B cell (primary cell): ENCODE data around the gene SIGLEC10. TPM values are rescaled to one million over a fixed set of nuclear protein-coding genes. Genes with fewer than 3 reads are reported as not detected.
A peak's percentile ranks its signal among the peaks of the same experiment; 100 is the strongest.

Experiments
- ATAC-seq: fragments of 200-7000 bp; cut with Tn5 transposase; one replicate; pipeline ENCODE4 v1.10.0; 2021; ENCODE audit warnings: low read depth, mild to moderate bottlenecking, moderate number of reproducible peaks, moderate library complexity
- CTCF ChIA-PET: fragments of 350-600 bp; sonication (Branson Sonifier 250); formaldehyde crosslinking; loops from one replicate; lab custom pipeline; 2021; ENCODE audit warnings: antibody characterized with exemption, inconsistent platforms; lab: Charles Lee
- POLR2A ChIA-PET: fragments of 350-600 bp; sonication (Branson Sonifier 250); formaldehyde crosslinking; loops from one replicate; lab custom pipeline; 2021; ENCODE audit warnings: antibody characterized with exemption; lab: Charles Lee
- DNase-seq: peaks from one replicate; pipeline ENCODE4 v3.0.0; 2013
- H2AFZ ChIP-seq: 2 replicates; pipeline ENCODE4 v1.6.1; 2012; ENCODE audit warnings: mild to moderate bottlenecking, low read depth, low read length; ENCODE audit not compliant: insufficient read depth, poor library complexity, severe bottlenecking
- H3K27ac ChIP-seq, 2 donors: 1 replicate in 1 of 2; 2 replicates in 1 of 2; pipeline ENCODE4 v1.5.1; 2012 to 2013; ENCODE audit warnings: low read length in 2 of 2, mild to moderate bottlenecking in 2 of 2, moderate library complexity in 1 of 2
- H3K27me3 ChIP-seq, 4 experiments: fragments of 200-600 bp in 1 of 4; sonication (generic) in 1 of 4; replicated peaks in 1 of 4; 1 replicate in 2 of 4; 2 replicates in 2 of 4; pipeline versions ENCODE4 v1.6.1 to v1.7.0; 2013 to 2016; ENCODE audit warnings: low read length in 3 of 4, mild to moderate bottlenecking in 2 of 4, mixed read lengths in 1 of 4, moderate library complexity in 1 of 4; ENCODE audit not compliant: insufficient read depth in 4 of 4, control insufficient read depth in 3 of 4; ENCODE audit errors: control extremely low read depth in 1 of 4
- H3K36me3 ChIP-seq, 2 experiments: replicated peaks in 1 of 2; 1 replicate in 1 of 2; 2 replicates in 1 of 2; pipeline versions ENCODE4 v1.6.1 to v1.7.1; 2013; ENCODE audit warnings: low read length in 1 of 2; ENCODE audit not compliant: insufficient read depth in 2 of 2, control insufficient read depth in 1 of 2; ENCODE audit errors: control extremely low read depth in 1 of 2, extremely low read depth in 1 of 2
- H3K4me1 ChIP-seq, 2 donors: fragments of 200-600 bp in 1 of 2; sonication (generic) in 1 of 2; 1 replicate in 1 of 2; 2 replicates in 1 of 2; pipeline versions ENCODE4 v1.5.1 to v1.6.1; 2013 to 2017; ENCODE audit warnings: low read length in 2 of 2; ENCODE audit not compliant: control insufficient read depth in 2 of 2, insufficient read depth in 2 of 2
- H3K4me2 ChIP-seq: replicated peaks from 2 replicates; pipeline ENCODE3; 2012; ENCODE audit warnings: mild to moderate bottlenecking, low read depth, low read length; ENCODE audit not compliant: poor library complexity, severe bottlenecking
- H3K4me3 ChIP-seq, 5 experiments: fragments of 200-600 bp in 1 of 5; sonication (generic) in 1 of 5; 1 replicate in 3 of 5; 2 replicates in 2 of 5; pipeline versions ENCODE4 v1.5.1 to v1.7.0; 2011 to 2016; ENCODE audit warnings: low read length in 4 of 5, mild to moderate bottlenecking in 4 of 5, low read depth in 2 of 5, control low read depth in 1 of 5, moderate library complexity in 1 of 5; ENCODE audit not compliant: insufficient read depth in 1 of 5; ENCODE audit errors: control extremely low read depth in 1 of 5, extremely low read depth in 1 of 5
- H3K79me2 ChIP-seq: fragments of 200-600 bp; sonication (generic); one replicate; pipeline ENCODE4 v1.6.0; 2016; ENCODE audit warnings: low read length; ENCODE audit not compliant: control insufficient read depth, insufficient read depth
- H3K9ac ChIP-seq: fragments of 200-600 bp; sonication (generic); 2 replicates; pipeline ENCODE4 v1.6.1; 2017; ENCODE audit warnings: mild to moderate bottlenecking, low read length, moderate library complexity
- H3K9me3 ChIP-seq, 3 donors: one replicate each; pipeline versions ENCODE4 v1.6.1 to v1.7.1; 2013; ENCODE audit warnings: low read length in 2 of 3; ENCODE audit not compliant: control insufficient read depth in 2 of 3, insufficient read depth in 1 of 3; ENCODE audit errors: control extremely low read depth in 1 of 3
- H4K20me1 ChIP-seq: 2 replicates; pipeline ENCODE4 v1.6.0; 2012; ENCODE audit warnings: mild to moderate bottlenecking, low read length; ENCODE audit not compliant: insufficient read depth, control insufficient read depth, poor library complexity, severe bottlenecking
- H3K27ac Mint-ChIP-seq: one replicate; pipeline ENCODE4 v1.8.0; 2021; ENCODE audit warnings: mixed read lengths
- H3K27me3 Mint-ChIP-seq: one replicate; pipeline ENCODE4 v1.8.0; 2021; ENCODE audit warnings: mixed read lengths
- H3K4me1 Mint-ChIP-seq: one replicate; pipeline ENCODE4 v1.8.0; 2021; ENCODE audit warnings: mixed read lengths
- H3K4me3 Mint-ChIP-seq: one replicate; pipeline ENCODE4 v1.8.0; 2021; ENCODE audit warnings: mixed read lengths
- H3K9me3 Mint-ChIP-seq: one replicate; pipeline ENCODE4 v1.8.0; 2022; ENCODE audit warnings: mixed read lengths; ENCODE audit not compliant: insufficient read depth
- CTCF ChIP-seq: fragments of 200-600 bp; IDR thresholded peaks from one replicate; pipeline ENCODE4 v1.8.0; 2022; ENCODE audit warnings: antibody characterized with exemption, mild to moderate bottlenecking
- EZH2 ChIP-seq: IDR thresholded peaks from 2 replicates; pipeline ENCODE4 v1.6.1; 2012; ENCODE audit warnings: borderline replicate concordance, low read depth, mild to moderate bottlenecking, moderate library complexity, low read length; ENCODE audit not compliant: insufficient read depth, poor library complexity, severe bottlenecking
- WGBS: methylation state at CpG from one replicate; pipeline ENCODE4 v1.1.5; 2013; ENCODE audit warnings: missing lambda C conversion rate; ENCODE audit not compliant: insufficient coverage; 5-methylcytosine and 5-hydroxymethylcytosine counted together
- intact Hi-C: fragments of 100-400 bp; cut with micrococcal nuclease; formaldehyde crosslinking; loops from one replicate; pipeline ENCODE4 v1.10.0; 2022
- polyA minus RNA-seq: library from RNA; depleted of rRNA, polyadenylated mRNA; stranded (reverse); fragments of >200 nt; gene quantifications from 2 replicates; pipeline ENCODE4 v1.2.3, GENCODE V29; 2012
- polyA plus RNA-seq: library from polyadenylated mRNA; depleted of rRNA; stranded (reverse); fragments of >200 nt; gene quantifications from 2 replicates; pipeline ENCODE4 v1.2.3, GENCODE V29; 2012
- total RNA-seq, 2 donors: library from RNA; stranded (reverse); fragments of 120-200 nt in 1 of 2; gene quantifications; 1 replicate in 1 of 2; 2 replicates in 1 of 2; pipeline versions ENCODE4 v1.2.3 to v1.2.4, GENCODE V29; 2013 to 2022

SIGLEC10 gene
- total RNA-seq, result 49.1 and 49.4 TPM in 2 replicates
- total RNA-seq (2013), result 51.6 TPM
- 75.4 and 87.6 TPM in 2 replicates for polyA plus RNA-seq
- polyA minus RNA-seq, result 49.3 and 56.3 TPM in 2 replicates

- Histone ChIP-seq H3K9ac (peak within 1 kb of the TSS; percentile 81), H2AFZ (peak within 1 kb of the TSS; percentile 89), H3K4me3 (peak within 1 kb of the TSS; percentile 63 to 80 (median 69)), H3K79me2 (peaks cover 21% of the 10 kb centered on the region), H3K27me3 (peaks cover 0 to 11% (median 3%) of the 10 kb centered on the region in 4 experiments), H3K36me3 (peaks cover 2 to 31% of the 10 kb centered on the region in 2 experiments), H4K20me1 (no peaks in the 10 kb centered on the region), H3K4me2 (peak within 1 kb of the TSS; percentile 77), H3K27ac (peak within 1 kb of the TSS; percentile 85 to 86), H3K9me3 (peaks cover 0 to 6% (median 0%) of the 10 kb centered on the region in 3 donors), H3K4me1 (peaks cover 31 to 53% of the 10 kb centered on the region in 2 donors)
- ChIA-PET CTCF (interaction anchor here (0.7 to 6.6 kb wide), 21 partner anchors 10 to 361 kb away, joined by 3 to 112 read pairs (median 9); partner anchors contain the start of genes CLDND2, NKG7, SIGLEC6 and VSIG10L), POLR2A (interaction anchor here (0.5 to 1.8 kb wide), 14 partner anchors 9 to 244 kb away, joined by 3 to 14 read pairs (median 4); partner anchors contain the start of gene SIGLEC6)
- H3K4me3 Mint-ChIP-seq, result peak within 1 kb of the TSS; percentile 99
- intact Hi-C loops, result loop anchor here (1.0 to 10.0 kb wide), 8 partner anchors 19 to 240 kb away; partner anchors contain the start of gene SIGLEC6
- H3K27me3 Mint-ChIP-seq, result peaks cover 4% of the 10 kb centered on the region
- TF ChIP-seq EZH2 (no peak), CTCF (no peak)
- H3K27ac Mint-ChIP-seq, result peak within 1 kb of the TSS; percentile 99
- ATAC-seq (peak; percentile 90), DNase-seq (peak; percentile 89)
- peaks cover 52% of the 10 kb centered on the region for H3K4me1 Mint-ChIP-seq
- WGBS, result 5% methylated on average over 19 of the region's 21 CpGs
- no peaks in the 10 kb centered on the region for H3K9me3 Mint-ChIP-seq
These were observed at the start of gene SIGLEC10 for GRCh38 chr19:51417107-51417809. Gene SIGLEC10 (minus strand): TSS chr19:51417642. CDS start chr19:51417581, 61 bp downstream.

- H3K27ac ChIP-seq, result no peak overlapping the region
- no peak overlapping the region for H2AFZ ChIP-seq
- intact Hi-C loops, result no loop called here
- Mint-ChIP-seq H3K9me3 (no peaks in the 10 kb centered on the region), H3K27me3 (peaks cover 48% of the 10 kb centered on the region), H3K27ac (no peak overlapping the region), H3K4me1 (no peaks in the 10 kb centered on the region), H3K4me3 (no peak overlapping the region)
- ATAC-seq, result no peak
- no peak overlapping the region for H3K4me2 ChIP-seq
- CTCF ChIA-PET, result interaction anchor here (1.2 to 19.1 kb wide), 2 partner anchors 59 to 191 kb away, joined by 5 to 681 read pairs; no protein-coding TSS in a partner anchor
- TF ChIP-seq CTCF (no peak), EZH2 (no peak)
- no peak for DNase-seq
- no peaks in the 10 kb centered on the region for H3K79me2 ChIP-seq
- no peaks in the 10 kb centered on the region for H4K20me1 ChIP-seq
- H3K4me3 ChIP-seq, result no peak overlapping the region
- peaks cover 0 to 20% (median 8%) of the 10 kb centered on the region in 4 experiments for H3K27me3 ChIP-seq
- no peaks in the 10 kb centered on the region for H3K36me3 ChIP-seq
- H3K9me3 ChIP-seq, result peaks cover 0 to 4% (median 0%) of the 10 kb centered on the region in 3 donors
- no peak overlapping the region for H3K9ac ChIP-seq
- no peaks in the 10 kb centered on the region for H3K4me1 ChIP-seq
- no CpG with 5 or more reads among the region's 3 CpGs for WGBS
- POLR2A ChIA-PET, result no interaction called here
These were observed 49.3 kb upstream of the SIGLEC10 start for GRCh38 chr19:51466723-51467122.
